GM12892 (cell line): Measurements from ENCODE around the gene KRTAP10-3.

Experiments
- DNase-seq: peaks from one replicate; pipeline ENCODE4 v3.0.0; 2011; ENCODE audit not compliant: insufficient read length
- FAIRE-seq: peaks from 2 replicates; lab custom pipeline; 2011; peaks lifted over from hg19 to GRCh38; lab: Jason Lieb, UNC
- POLR2A ChIP-seq: IDR thresholded peaks from 2 replicates; pipeline ENCODE4 v1.6.1; 2011; ENCODE audit warnings: low read depth, low read length, control low read depth
- POLR2AphosphoS5 ChIP-seq: IDR thresholded peaks from 2 replicates; pipeline ENCODE4 v1.6.1; 2011; ENCODE audit warnings: low read depth, low read length, control low read depth
- TAF1 ChIP-seq: IDR thresholded peaks from 2 replicates; pipeline ENCODE4 v1.6.1; 2011; ENCODE audit warnings: low read depth, mild to moderate bottlenecking, control low read depth, low read length, borderline replicate concordance

Gene KRTAP10-3

GRCh38 chr21:44508426-44508710 lies 50.2 kb downstream of the KRTAP10-3 start:
- TF ChIP-seq TAF1 (no peak), POLR2A (no peak), POLR2AphosphoS5 (no peak)
- DNase-seq, result no peak
- no peak for FAIRE-seq
